Mesenchymal stem cell (in vitro differentiated cells and primary cell): Measurements from ENCODE around the gene STEAP1B.
A peak's percentile ranks its signal among the peaks of the same experiment; 100 is the strongest.

Source experiments
- DNase-seq: peaks from one replicate; pipeline ENCODE4 v3.0.0-alpha.2; 2013
- H2AFZ ChIP-seq: one replicate; pipeline ENCODE4 v1.6.1; 2013; ENCODE audit warnings: low read depth, mild to moderate bottlenecking, control low read depth, inconsistent platforms, low read length, moderate library complexity
- H2AK5ac ChIP-seq: 2 replicates; pipeline ENCODE4 v1.6.1; 2013; ENCODE audit warnings: low read length, moderate library complexity, mild to moderate bottlenecking, inconsistent platforms; ENCODE audit not compliant: severe bottlenecking
- H2BK120ac ChIP-seq: one replicate; pipeline ENCODE4 v1.6.1; 2013; ENCODE audit warnings: low read depth, mild to moderate bottlenecking, inconsistent platforms, low read length, moderate library complexity
- H2BK12ac ChIP-seq, 2 experiments: one replicate each; pipeline ENCODE4 v1.6.1; 2013; ENCODE audit warnings: inconsistent platforms in 2 of 2, low read length in 2 of 2, mild to moderate bottlenecking in 2 of 2, moderate library complexity in 2 of 2, control low read depth in 1 of 2
- H2BK15ac ChIP-seq: one replicate; pipeline ENCODE4 v1.6.1; 2013; ENCODE audit warnings: mild to moderate bottlenecking, low read depth, inconsistent platforms; ENCODE audit not compliant: poor library complexity, severe bottlenecking
- H2BK5ac ChIP-seq: 2 replicates; pipeline ENCODE4 v1.6.1; 2013; ENCODE audit warnings: low read depth, mild to moderate bottlenecking, low read length, control low read depth, inconsistent platforms; ENCODE audit not compliant: poor library complexity, severe bottlenecking
- H3K14ac ChIP-seq, 2 experiments: one replicate each; pipeline ENCODE4 v1.6.1; 2013; ENCODE audit warnings: inconsistent platforms in 2 of 2, low read length in 2 of 2, control low read depth in 1 of 2, mild to moderate bottlenecking in 1 of 2, moderate library complexity in 1 of 2
- H3K18ac ChIP-seq, 2 experiments: one replicate each; pipeline ENCODE4 v1.6.1; 2013; ENCODE audit warnings: inconsistent platforms in 2 of 2, low read length in 2 of 2, control low read depth in 1 of 2, low read depth in 1 of 2, mild to moderate bottlenecking in 1 of 2
- H3K23ac ChIP-seq, 2 experiments: one replicate each; pipeline ENCODE4 v1.6.1; 2013; ENCODE audit warnings: inconsistent platforms in 2 of 2, low read length in 2 of 2, mild to moderate bottlenecking in 2 of 2, moderate library complexity in 2 of 2, control low read depth in 1 of 2
- H3K27ac ChIP-seq: 2 replicates; pipeline ENCODE4 v1.5.1; 2013; ENCODE audit warnings: mild to moderate bottlenecking, moderate library complexity, low read length, control low read depth, inconsistent platforms; ENCODE audit not compliant: poor library complexity, severe bottlenecking
- H3K27me3 ChIP-seq, 2 experiments: 2 replicates each; pipeline versions ENCODE4 v1.6.1 to v1.7.0; 2013; ENCODE audit warnings: low read length in 2 of 2, mild to moderate bottlenecking in 2 of 2, moderate library complexity in 2 of 2, control low read depth in 1 of 2, inconsistent platforms in 1 of 2; ENCODE audit not compliant: control insufficient read depth in 1 of 2, insufficient read depth in 1 of 2
- H3K36me3 ChIP-seq, 2 experiments: 2 replicates each; pipeline versions ENCODE4 v1.6.1 to v1.7.0; 2013; ENCODE audit warnings: low read length in 2 of 2, control low read depth in 1 of 2, inconsistent platforms in 1 of 2, low read depth in 1 of 2, mild to moderate bottlenecking in 1 of 2; ENCODE audit not compliant: insufficient read depth in 2 of 2, control insufficient read depth in 1 of 2
- H3K4ac ChIP-seq, 2 experiments: one replicate each; pipeline ENCODE4 v1.6.1; 2013; ENCODE audit warnings: inconsistent platforms in 2 of 2, low read length in 2 of 2, mild to moderate bottlenecking in 2 of 2, moderate library complexity in 2 of 2, control low read depth in 1 of 2, low read depth in 1 of 2
- H3K4me1 ChIP-seq: 2 replicates; pipeline ENCODE4 v1.6.1; 2013; ENCODE audit warnings: low read depth, low read length, control low read depth; ENCODE audit not compliant: control insufficient read depth, insufficient read depth
- H3K4me2 ChIP-seq: 2 replicates; pipeline ENCODE4 v1.6.1; 2013; ENCODE audit warnings: low read length, mild to moderate bottlenecking, inconsistent platforms; ENCODE audit not compliant: poor library complexity, severe bottlenecking
- H3K4me3 ChIP-seq, 2 experiments: 2 replicates each; pipeline versions ENCODE4 v1.5.1 to v1.7.0; 2013; ENCODE audit warnings: low read length in 2 of 2, mild to moderate bottlenecking in 2 of 2, control low read depth in 1 of 2, low read depth in 1 of 2; ENCODE audit not compliant: insufficient read depth in 1 of 2
- H3K79me1 ChIP-seq: replicated peaks from 2 replicates; pipeline ENCODE4 v1.6.1; 2013; ENCODE audit warnings: mild to moderate bottlenecking, control low read depth, low read length, inconsistent platforms; ENCODE audit not compliant: poor library complexity, severe bottlenecking
- H3K9ac ChIP-seq: 2 replicates; pipeline ENCODE4 v1.7.0; 2013; ENCODE audit warnings: mild to moderate bottlenecking, low read length, moderate library complexity
- H3K9me3 ChIP-seq: 2 replicates; pipeline ENCODE4 v1.7.0; 2013; ENCODE audit warnings: mild to moderate bottlenecking, low read length; ENCODE audit not compliant: control insufficient read depth
- H4K8ac ChIP-seq: one replicate; pipeline ENCODE4 v1.6.1; 2013; ENCODE audit warnings: inconsistent platforms, mild to moderate bottlenecking, low read length, moderate library complexity
- H4K91ac ChIP-seq: one replicate; pipeline ENCODE4 v1.6.1; 2013; ENCODE audit warnings: mild to moderate bottlenecking, low read length, inconsistent platforms
- WGBS: methylation state at CpG from one replicate; pipeline ENCODE4 v1.1.7; 2013; ENCODE audit warnings: mixed read lengths; 5-methylcytosine and 5-hydroxymethylcytosine counted together

The STEAP1B gene

GRCh38 chr7:22403344-22403743, 96.6 kb downstream of the STEAP1B start:
- no peaks in the 10 kb centered on the region for H3K36me3 ChIP-seq
- no peak overlapping the region for H3K9ac ChIP-seq
- no peak overlapping the region for H3K4me3 ChIP-seq
- H2AK5ac ChIP-seq, result no peak overlapping the region
- DNase-seq, result no peak
- no peak overlapping the region for H3K14ac ChIP-seq
- H3K4ac ChIP-seq, result no peak overlapping the region
- no peak overlapping the region for H2BK15ac ChIP-seq
- peaks cover 5% of the 10 kb centered on the region for H3K4me1 ChIP-seq
- H3K9me3 ChIP-seq, result no peaks in the 10 kb centered on the region
- H2AFZ ChIP-seq, result no peak overlapping the region
- no peak overlapping the region for H3K23ac ChIP-seq
- no peak overlapping the region for H3K18ac ChIP-seq
- no peak overlapping the region for H4K91ac ChIP-seq
- H2BK12ac ChIP-seq, result no peak overlapping the region
- WGBS, result 93% methylated on average over 2 of the region's 2 CpGs
- H3K4me2 ChIP-seq, result no peak overlapping the region
- no peak overlapping the region for H4K8ac ChIP-seq
- no peak overlapping the region for H2BK5ac ChIP-seq
- peaks cover 3 to 7% of the 10 kb centered on the region in 2 experiments for H3K27me3 ChIP-seq
- H3K79me1 ChIP-seq, result no peaks in the 10 kb centered on the region
- no peak overlapping the region for H3K27ac ChIP-seq
- H2BK120ac ChIP-seq, result no peak overlapping the region

DNA sequence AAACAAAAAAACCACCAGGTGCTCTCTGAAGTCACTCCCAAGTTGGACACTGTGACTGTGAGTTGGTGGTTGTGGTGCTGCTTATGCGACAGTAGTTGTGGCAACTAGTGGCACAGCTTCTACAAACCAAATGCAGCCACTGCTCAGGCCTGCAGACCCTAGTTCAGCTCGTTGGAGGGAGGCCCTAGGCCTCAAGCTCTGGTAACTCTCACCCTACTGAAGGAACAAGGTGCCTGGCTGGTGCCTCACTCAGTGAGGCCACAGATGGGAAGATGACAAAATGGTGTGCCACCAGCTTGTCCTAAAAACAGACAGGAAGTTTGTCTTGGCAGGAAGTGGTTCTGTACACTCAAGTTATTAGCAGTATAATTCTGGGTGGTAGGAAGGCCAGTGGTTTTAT, 97.7 kb downstream of the STEAP1B start:
- no peak overlapping the region for H2BK120ac ChIP-seq

GRCh38 chr7:22400936-22401553, 98.9 kb downstream of the STEAP1B start:
- Histone ChIP-seq H4K8ac (no peak overlapping the region), H2BK120ac (no peak overlapping the region), H3K4me3 (no peak overlapping the region), H3K9me3 (no peaks in the 10 kb centered on the region), H3K9ac (no peak overlapping the region), H3K18ac (no peak overlapping the region), H2AK5ac (no peak overlapping the region), H2AFZ (no peak overlapping the region), H2BK15ac (no peak overlapping the region), H2BK12ac (no peak overlapping the region), H2BK5ac (no peak overlapping the region), H4K91ac (no peak overlapping the region), H3K4me1 (peaks cover 5% of the 10 kb centered on the region), H3K4ac (no peak overlapping the region), H3K79me1 (no peaks in the 10 kb centered on the region), H3K14ac (no peak overlapping the region), H3K23ac (no peak overlapping the region), H3K27ac (no peak overlapping the region), H3K4me2 (no peak overlapping the region), H3K27me3 (peaks cover 3 to 18% of the 10 kb centered on the region in 2 experiments), H3K36me3 (no peaks in the 10 kb centered on the region)
- no CpG with 5 or more reads among the region's 3 CpGs for WGBS
- no peak for DNase-seq

More for the DNA sequence above, 97.7 kb downstream of the STEAP1B start:
- no peak overlapping the region for H3K27ac ChIP-seq
- WGBS, result 74% methylated on average over 2 of the region's 2 CpGs
- H3K27me3 ChIP-seq, result peaks cover 3 to 15% of the 10 kb centered on the region in 2 experiments
- H4K91ac ChIP-seq, result no peak overlapping the region
- peak overlapping the region in 1 of 2 experiments; percentile 57 for H3K14ac ChIP-seq
- no peak overlapping the region for H2AFZ ChIP-seq
- no peak overlapping the region for H2BK5ac ChIP-seq
- H2BK12ac ChIP-seq, result no peak overlapping the region
- no peak overlapping the region for H2AK5ac ChIP-seq
- H3K23ac ChIP-seq, result no peak overlapping the region
- H3K18ac ChIP-seq, result no peak overlapping the region
- H3K36me3 ChIP-seq, result no peaks in the 10 kb centered on the region
- no peak overlapping the region for H3K4ac ChIP-seq
- H3K4me3 ChIP-seq, result no peak overlapping the region
- DNase-seq, result no peak
- no peaks in the 10 kb centered on the region for H3K9me3 ChIP-seq
- no peaks in the 10 kb centered on the region for H3K79me1 ChIP-seq
- H2BK15ac ChIP-seq, result no peak overlapping the region
- H3K9ac ChIP-seq, result no peak overlapping the region
- H4K8ac ChIP-seq, result no peak overlapping the region
- no peak overlapping the region for H3K4me2 ChIP-seq
- peaks cover 5% of the 10 kb centered on the region for H3K4me1 ChIP-seq

DNA sequence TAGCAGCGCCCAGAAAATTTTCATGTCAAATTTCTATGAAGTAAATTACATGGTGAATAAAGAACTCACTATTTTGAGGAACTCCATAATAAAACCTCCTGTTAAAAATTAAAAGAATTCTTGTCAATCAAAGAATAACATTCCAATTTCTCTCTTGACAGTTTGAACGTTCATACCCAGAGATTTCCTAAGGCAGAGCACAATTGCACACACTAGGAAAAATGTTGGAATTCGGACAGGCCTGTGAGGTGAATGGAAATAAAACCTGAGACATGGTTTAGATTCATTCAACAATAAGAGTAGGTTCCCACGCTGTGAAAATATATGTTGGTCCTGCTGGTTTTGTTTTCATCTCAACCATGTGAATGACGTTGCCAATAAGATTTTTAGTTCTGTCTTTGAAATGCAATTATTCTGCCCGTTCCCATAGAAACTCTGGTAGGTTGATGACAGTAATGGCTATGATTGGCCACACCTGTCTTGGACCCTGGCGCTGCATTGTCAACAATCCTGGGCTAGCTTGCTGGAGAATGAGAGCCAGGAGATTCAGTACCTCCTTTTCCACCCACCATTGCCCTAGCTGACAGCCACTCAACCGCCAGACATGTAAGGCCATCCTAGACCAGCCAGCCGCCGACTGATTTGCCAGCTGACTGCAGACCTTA, 99.7 kb downstream of the STEAP1B start:
- Histone ChIP-seq H3K36me3 (no peaks in the 10 kb centered on the region), H3K4me1 (peaks cover 5% of the 10 kb centered on the region), H3K79me1 (no peaks in the 10 kb centered on the region), H3K9ac (no peak overlapping the region), H2BK120ac (no peak overlapping the region), H3K18ac (no peak overlapping the region), H3K4ac (no peak overlapping the region), H2AFZ (no peak overlapping the region), H3K27me3 (peaks cover 3 to 18% of the 10 kb centered on the region in 2 experiments), H4K91ac (no peak overlapping the region), H4K8ac (no peak overlapping the region), H2BK5ac (no peak overlapping the region), H3K27ac (no peak overlapping the region), H2BK12ac (no peak overlapping the region), H3K4me2 (no peak overlapping the region), H3K23ac (no peak overlapping the region), H3K9me3 (no peaks in the 10 kb centered on the region), H3K14ac (no peak overlapping the region), H3K4me3 (no peak overlapping the region), H2AK5ac (no peak overlapping the region), H2BK15ac (no peak overlapping the region)
- WGBS, result 79% methylated on average over 9 of the region's 10 CpGs
- no peak for DNase-seq
